Large intestine (tissue), 3 donors: ENCODE measurements around the gene WRAP73. TPM values are rescaled to one million over a fixed set of nuclear protein-coding genes. Genes with fewer than 3 reads are reported as not detected.

Source experiments
- DNase-seq, 2 donors: peaks; one replicate each; pipeline versions ENCODE4 v3.0.0 to v3.0.0-alpha.2; 2013
- H3K27ac ChIP-seq: one replicate; pipeline ENCODE4 v1.5.1; 2013; ENCODE audit warnings: low read length
- H3K27me3 ChIP-seq: 2 replicates; pipeline ENCODE4 v1.6.1; 2013; ENCODE audit warnings: low read length; ENCODE audit not compliant: control insufficient read depth, insufficient read depth
- H3K36me3 ChIP-seq: 2 replicates; pipeline ENCODE4 v1.6.1; 2013; ENCODE audit warnings: low read length; ENCODE audit not compliant: control insufficient read depth, insufficient read depth
- H3K4me1 ChIP-seq: one replicate; pipeline ENCODE4 v1.6.1; 2013; ENCODE audit warnings: low read length; ENCODE audit not compliant: control insufficient read depth, insufficient read depth
- H3K4me3 ChIP-seq: one replicate; pipeline ENCODE4 v1.5.1; 2013; ENCODE audit warnings: low read length
- H3K9me3 ChIP-seq: one replicate; pipeline ENCODE4 v1.6.1; 2013; ENCODE audit warnings: mild to moderate bottlenecking, low read depth, low read length, moderate library complexity; ENCODE audit not compliant: control insufficient read depth
- WGBS: methylation state at CpG from one replicate; pipeline ENCODE4 v1.1.5; 2013; ENCODE audit warnings: low lambda C conversion rate; ENCODE audit not compliant: insufficient coverage; 5-methylcytosine and 5-hydroxymethylcytosine counted together
- polyA plus RNA-seq: library from polyadenylated mRNA; unstranded; fragments of 120-200 nt; gene quantifications from one replicate; pipeline ENCODE4 v1.2.1, GENCODE V29; 2013

WRAP73 gene
- polyA plus RNA-seq, 1 donor, result 15.6 TPM

GRCh38 chr1:3674100-3675094 is 24.5 kb upstream of the WRAP73 start:
- H3K9me3 ChIP-seq, result no peaks in the 10 kb centered on the region
- H3K27ac ChIP-seq, result peak overlapping the region; percentile 38
- no peaks in the 10 kb centered on the region for H3K36me3 ChIP-seq
- DNase-seq, result peak; percentile 26 to 69
- peaks cover 20% of the 10 kb centered on the region for H3K27me3 ChIP-seq
- WGBS, result no CpG with 5 or more reads among the region's 30 CpGs
- H3K4me1 ChIP-seq, result peaks cover 13% of the 10 kb centered on the region
- H3K4me3 ChIP-seq, result peak overlapping the region; percentile 18

- WGBS, result 60% methylated on average over 2 of the region's 25 CpGs
- Histone ChIP-seq H3K9me3 (no peaks in the 10 kb centered on the region), H3K4me3 (no peak overlapping the region), H3K36me3 (no peaks in the 10 kb centered on the region), H3K4me1 (peaks cover 16% of the 10 kb centered on the region), H3K27me3 (peaks cover 20% of the 10 kb centered on the region), H3K27ac (no peak overlapping the region)
- no peak for DNase-seq
Measured at GRCh38 chr1:3673381-3674099, 23.6 kb upstream of the WRAP73 start.

GRCh38 chr1:3672971-3673361 is 23.1 kb upstream of the WRAP73 start:
- WGBS, result no CpG with 5 or more reads among the region's 17 CpGs
- Histone ChIP-seq H3K4me1 (peaks cover 18% of the 10 kb centered on the region), H3K27ac (no peak overlapping the region), H3K4me3 (no peak overlapping the region), H3K27me3 (peaks cover 20% of the 10 kb centered on the region), H3K9me3 (no peaks in the 10 kb centered on the region), H3K36me3 (no peaks in the 10 kb centered on the region)
- no peak for DNase-seq

- peaks cover 18% of the 10 kb centered on the region for H3K4me1 ChIP-seq
- no peak overlapping the region for H3K4me3 ChIP-seq
- H3K36me3 ChIP-seq, result no peaks in the 10 kb centered on the region
- no peak for DNase-seq
- H3K27me3 ChIP-seq, result peaks cover 20% of the 10 kb centered on the region
- H3K27ac ChIP-seq, result no peak overlapping the region
- H3K9me3 ChIP-seq, result no peaks in the 10 kb centered on the region
- no CpG with 5 or more reads among the region's 21 CpGs for WGBS
Measured at GRCh38 chr1:3672231-3672970, 22.5 kb upstream of the WRAP73 start.

GRCh38 chr1:3671371-3672180 is 21.7 kb upstream of the WRAP73 start:
- Histone ChIP-seq H3K4me3 (no peak overlapping the region), H3K36me3 (no peaks in the 10 kb centered on the region), H3K4me1 (peaks cover 18% of the 10 kb centered on the region), H3K27me3 (peaks cover 20% of the 10 kb centered on the region), H3K27ac (no peak overlapping the region), H3K9me3 (no peaks in the 10 kb centered on the region)
- no peak for DNase-seq
- no CpG with 5 or more reads among the region's 29 CpGs for WGBS

GRCh38 chr1:3670823-3671265 is 20.9 kb upstream of the WRAP73 start:
- no peak for DNase-seq
- peaks cover 20% of the 10 kb centered on the region for H3K27me3 ChIP-seq
- no peaks in the 10 kb centered on the region for H3K9me3 ChIP-seq

GRCh38 chr1:3669971-3670431 is 20.1 kb upstream of the WRAP73 start:
- H3K4me1 ChIP-seq, result peaks cover 18% of the 10 kb centered on the region
- no peaks in the 10 kb centered on the region for H3K9me3 ChIP-seq
- H3K4me3 ChIP-seq, result no peak overlapping the region
- no peak for DNase-seq
- no peaks in the 10 kb centered on the region for H3K36me3 ChIP-seq
- peaks cover 20% of the 10 kb centered on the region for H3K27me3 ChIP-seq
- no CpG with 5 or more reads among the region's 9 CpGs for WGBS
- H3K27ac ChIP-seq, result no peak overlapping the region

More at GRCh38 chr1:3670823-3671265, 20.9 kb upstream of the WRAP73 start:
- Histone ChIP-seq H3K4me1 (peaks cover 18% of the 10 kb centered on the region), H3K27ac (no peak overlapping the region), H3K36me3 (no peaks in the 10 kb centered on the region), H3K4me3 (no peak overlapping the region)
- WGBS, result no CpG with 5 or more reads among the region's 15 CpGs

- WGBS, result no CpG with 5 or more reads among the region's 14 CpGs
- no peaks in the 10 kb centered on the region for H3K36me3 ChIP-seq
- H3K27ac ChIP-seq, result no peak overlapping the region
- no peak for DNase-seq
- H3K9me3 ChIP-seq, result no peaks in the 10 kb centered on the region
- H3K4me1 ChIP-seq, result peaks cover 15% of the 10 kb centered on the region
- peaks cover 20% of the 10 kb centered on the region for H3K27me3 ChIP-seq
- no peak overlapping the region for H3K4me3 ChIP-seq
Measured at GRCh38 chr1:3669421-3669821, 19.5 kb upstream of the WRAP73 start.

- Histone ChIP-seq H3K36me3 (no peaks in the 10 kb centered on the region), H3K27me3 (peaks cover 20% of the 10 kb centered on the region), H3K4me1 (peaks cover 10% of the 10 kb centered on the region), H3K4me3 (no peak overlapping the region), H3K27ac (no peak overlapping the region), H3K9me3 (no peaks in the 10 kb centered on the region)
- WGBS, result 100% methylated on average over 1 of the region's 30 CpGs
- DNase-seq, result peak; percentile 76 to 84
Measured at GRCh38 chr1:3668585-3669300, 18.8 kb upstream of the WRAP73 start.
